ENCODE results near the gene CAMK2B.

CAMK2B gene

GRCh38 chr7:44282601-44283171 is 42.7 kb downstream of the CAMK2B start:
- H3K4me3 ChIP-seq (ENCODE audit: insufficient read depth, low read depth, low read length, poor library complexity, severe bottlenecking): no peak overlapping the region
- H3K27ac ChIP-seq (ENCODE audit: insufficient read depth, low read length, poor library complexity, severe bottlenecking): no peak overlapping the region
- H3K36me3 ChIP-seq (ENCODE audit: control insufficient read depth, insufficient read depth, low read length): no peaks in the 10 kb centered on the region
- H3K27me3 ChIP-seq (replicated peaks; ENCODE audit: control insufficient read depth, insufficient read depth, low read length, poor library complexity, severe bottlenecking): no peaks in the 10 kb centered on the region
- H3K4me1 ChIP-seq (ENCODE audit: control insufficient read depth, insufficient read depth, low read length, poor library complexity, severe bottlenecking): no peaks in the 10 kb centered on the region
- no peak for DNase-seq
- H3K9me3 ChIP-seq (ENCODE audit: control insufficient read depth, low read length): no peaks in the 10 kb centered on the region

- no peak overlapping the region for H3K4me3 ChIP-seq (ENCODE audit: insufficient read depth, low read depth, low read length, poor library complexity, severe bottlenecking)
- H3K27me3 ChIP-seq (replicated peaks; ENCODE audit: control insufficient read depth, insufficient read depth, low read length, poor library complexity, severe bottlenecking): no peaks in the 10 kb centered on the region
- no peak for DNase-seq
- H3K4me1 ChIP-seq (ENCODE audit: control insufficient read depth, insufficient read depth, low read length, poor library complexity, severe bottlenecking): no peaks in the 10 kb centered on the region
- no peaks in the 10 kb centered on the region for H3K36me3 ChIP-seq (ENCODE audit: control insufficient read depth, insufficient read depth, low read length)
- no peak overlapping the region for H3K27ac ChIP-seq (ENCODE audit: insufficient read depth, low read length, poor library complexity, severe bottlenecking)
- H3K9me3 ChIP-seq (ENCODE audit: control insufficient read depth, low read length): no peaks in the 10 kb centered on the region
Measured at GRCh38 chr7:44281811-44282600, 43.4 kb downstream of the CAMK2B start.

GRCh38 chr7:44280993-44281721 is 44.2 kb downstream of the CAMK2B start:
- no peaks in the 10 kb centered on the region for H3K4me1 ChIP-seq (ENCODE audit: control insufficient read depth, insufficient read depth, low read length, poor library complexity, severe bottlenecking)
- H3K4me3 ChIP-seq (ENCODE audit: insufficient read depth, low read depth, low read length, poor library complexity, severe bottlenecking): no peak overlapping the region
- H3K27ac ChIP-seq (ENCODE audit: insufficient read depth, low read length, poor library complexity, severe bottlenecking): no peak overlapping the region
- no peaks in the 10 kb centered on the region for H3K27me3 ChIP-seq (replicated peaks; ENCODE audit: control insufficient read depth, insufficient read depth, low read length, poor library complexity, severe bottlenecking)
- no peak for DNase-seq
- no peaks in the 10 kb centered on the region for H3K9me3 ChIP-seq (ENCODE audit: control insufficient read depth, low read length)
- H3K36me3 ChIP-seq (ENCODE audit: control insufficient read depth, insufficient read depth, low read length): no peaks in the 10 kb centered on the region

- no peak overlapping the region for H3K27ac ChIP-seq (ENCODE audit: insufficient read depth, low read length, poor library complexity, severe bottlenecking)
Measured at GRCh38 chr7:44280636-44280992, 44.8 kb downstream of the CAMK2B start.

GRCh38 chr7:44279731-44280505 is 45.5 kb downstream of the CAMK2B start:
- Histone ChIP-seq H3K36me3 (ENCODE audit: control insufficient read depth, insufficient read depth, low read length) (no peaks in the 10 kb centered on the region), H3K9me3 (ENCODE audit: control insufficient read depth, low read length) (no peaks in the 10 kb centered on the region), H3K27ac (ENCODE audit: insufficient read depth, low read length, poor library complexity, severe bottlenecking) (no peak overlapping the region), H3K4me1 (ENCODE audit: control insufficient read depth, insufficient read depth, low read length, poor library complexity, severe bottlenecking) (no peaks in the 10 kb centered on the region), H3K4me3 (ENCODE audit: insufficient read depth, low read depth, low read length, poor library complexity, severe bottlenecking) (no peak overlapping the region), H3K27me3 (replicated peaks; ENCODE audit: control insufficient read depth, insufficient read depth, low read length, poor library complexity, severe bottlenecking) (no peaks in the 10 kb centered on the region)
- no peak for DNase-seq

More at GRCh38 chr7:44280636-44280992, 44.8 kb downstream of the CAMK2B start:
- Histone ChIP-seq H3K4me3 (ENCODE audit: insufficient read depth, low read depth, low read length, poor library complexity, severe bottlenecking) (no peak overlapping the region), H3K27me3 (replicated peaks; ENCODE audit: control insufficient read depth, insufficient read depth, low read length, poor library complexity, severe bottlenecking) (no peaks in the 10 kb centered on the region), H3K4me1 (ENCODE audit: control insufficient read depth, insufficient read depth, low read length, poor library complexity, severe bottlenecking) (no peaks in the 10 kb centered on the region), H3K9me3 (ENCODE audit: control insufficient read depth, low read length) (no peaks in the 10 kb centered on the region), H3K36me3 (ENCODE audit: control insufficient read depth, insufficient read depth, low read length) (no peaks in the 10 kb centered on the region)
- no peak for DNase-seq

- H3K9me3 ChIP-seq (ENCODE audit: control insufficient read depth, low read length): no peaks in the 10 kb centered on the region
- H3K4me1 ChIP-seq (ENCODE audit: control insufficient read depth, insufficient read depth, low read length, poor library complexity, severe bottlenecking): no peaks in the 10 kb centered on the region
- no peak for DNase-seq
- no peaks in the 10 kb centered on the region for H3K27me3 ChIP-seq (replicated peaks; ENCODE audit: control insufficient read depth, insufficient read depth, low read length, poor library complexity, severe bottlenecking)
- no peak overlapping the region for H3K4me3 ChIP-seq (ENCODE audit: insufficient read depth, low read depth, low read length, poor library complexity, severe bottlenecking)
- no peak overlapping the region for H3K27ac ChIP-seq (ENCODE audit: insufficient read depth, low read length, poor library complexity, severe bottlenecking)
- H3K36me3 ChIP-seq (ENCODE audit: control insufficient read depth, insufficient read depth, low read length): no peaks in the 10 kb centered on the region
Measured at GRCh38 chr7:44279286-44279685, 46.1 kb downstream of the CAMK2B start.

- no peaks in the 10 kb centered on the region for H3K9me3 ChIP-seq (ENCODE audit: control insufficient read depth, low read length)
- no peak overlapping the region for H3K4me3 ChIP-seq (ENCODE audit: insufficient read depth, low read depth, low read length, poor library complexity, severe bottlenecking)
- DNase-seq: no peak
- H3K27ac ChIP-seq (ENCODE audit: insufficient read depth, low read length, poor library complexity, severe bottlenecking): no peak overlapping the region
- no peaks in the 10 kb centered on the region for H3K36me3 ChIP-seq (ENCODE audit: control insufficient read depth, insufficient read depth, low read length)
- no peaks in the 10 kb centered on the region for H3K4me1 ChIP-seq (ENCODE audit: control insufficient read depth, insufficient read depth, low read length, poor library complexity, severe bottlenecking)
- no peaks in the 10 kb centered on the region for H3K27me3 ChIP-seq (replicated peaks; ENCODE audit: control insufficient read depth, insufficient read depth, low read length, poor library complexity, severe bottlenecking)
Measured at GRCh38 chr7:44278451-44279161, 46.8 kb downstream of the CAMK2B start.

GRCh38 chr7:44277851-44278250 is 47.5 kb downstream of the CAMK2B start:
- Histone ChIP-seq H3K36me3 (ENCODE audit: control insufficient read depth, insufficient read depth, low read length) (no peaks in the 10 kb centered on the region), H3K4me3 (ENCODE audit: insufficient read depth, low read depth, low read length, poor library complexity, severe bottlenecking) (no peak overlapping the region)
- no peak for DNase-seq

GRCh38 chr7:44277391-44277790 is 48.0 kb downstream of the CAMK2B start:
- no peaks in the 10 kb centered on the region for H3K9me3 ChIP-seq (ENCODE audit: control insufficient read depth, low read length)
- H3K27ac ChIP-seq (ENCODE audit: insufficient read depth, low read length, poor library complexity, severe bottlenecking): no peak overlapping the region
- no peak overlapping the region for H3K4me3 ChIP-seq (ENCODE audit: insufficient read depth, low read depth, low read length, poor library complexity, severe bottlenecking)
- H3K4me1 ChIP-seq (ENCODE audit: control insufficient read depth, insufficient read depth, low read length, poor library complexity, severe bottlenecking): no peaks in the 10 kb centered on the region
- no peaks in the 10 kb centered on the region for H3K27me3 ChIP-seq (replicated peaks; ENCODE audit: control insufficient read depth, insufficient read depth, low read length, poor library complexity, severe bottlenecking)
- H3K36me3 ChIP-seq (ENCODE audit: control insufficient read depth, insufficient read depth, low read length): no peaks in the 10 kb centered on the region
- no peak for DNase-seq

More at GRCh38 chr7:44277851-44278250, 47.5 kb downstream of the CAMK2B start:
- H3K4me1 ChIP-seq (ENCODE audit: control insufficient read depth, insufficient read depth, low read length, poor library complexity, severe bottlenecking): no peaks in the 10 kb centered on the region
- no peaks in the 10 kb centered on the region for H3K9me3 ChIP-seq (ENCODE audit: control insufficient read depth, low read length)
- H3K27me3 ChIP-seq (replicated peaks; ENCODE audit: control insufficient read depth, insufficient read depth, low read length, poor library complexity, severe bottlenecking): no peaks in the 10 kb centered on the region
- no peak overlapping the region for H3K27ac ChIP-seq (ENCODE audit: insufficient read depth, low read length, poor library complexity, severe bottlenecking)

Data from effector memory CD4-positive, alpha-beta T cell (primary cell).